ENCODE data around the gene PNMA8B. TPM values are rescaled to one million over a fixed set of nuclear protein-coding genes. Genes with fewer than 3 reads are reported as not detected.

Gene PNMA8B
- total RNA-seq, 2 experiments from 2014 or later = 0.14 to 0.19 TPM

GRCh38 chr19:46454244-46454643 is 41.4 kb downstream of the PNMA8B start:
- CTCF ChIA-PET = no interaction called here
- POLR2A ChIA-PET = no interaction called here
- H3K36me3 Mint-ChIP-seq (ENCODE audit: low read depth) = no peaks in the 10 kb centered on the region

GRCh38 chr19:46453661-46454060 is 42.0 kb downstream of the PNMA8B start:
- ChIA-PET POLR2A (no interaction called here), CTCF (no interaction called here)
- DNase-seq (no peak), ATAC-seq (ENCODE audit: poor library complexity) (no peak)
- TF ChIP-seq CTCF (IDR thresholded peaks at IDR 0.05) = no peak
- H3K36me3 Mint-ChIP-seq (ENCODE audit: low read depth) = no peaks in the 10 kb centered on the region
- no peaks in the 10 kb centered on the region for H3K4me1 ChIP-seq (ENCODE audit: insufficient read depth, low read length)
- H3K27me3 ChIP-seq (ENCODE audit: control insufficient read depth in 1 of 2, insufficient read depth in 2 of 2, low read length in 2 of 2) = no peaks in the 10 kb centered on the region
- H3K9me3 Mint-ChIP-seq = peaks cover 7% of the 10 kb centered on the region
- H3K4me3 ChIP-seq (ENCODE audit: low read length) = no peak overlapping the region
- no peak overlapping the region for H3K27ac ChIP-seq (ENCODE audit: low read depth in 1 of 2, low read length in 2 of 2)
- intact Hi-C loops (cut with DNase I, micrococcal nuclease) = no loop called here
- H3K36me3 ChIP-seq (ENCODE audit: insufficient read depth, low read length) = no peaks in the 10 kb centered on the region
- peaks cover 5 to 7% of the 10 kb centered on the region in 2 experiments for H3K9me3 ChIP-seq (ENCODE audit: control insufficient read depth in 1 of 2, insufficient read depth in 1 of 2, low read length in 2 of 2)
- H3K4me1 Mint-ChIP-seq (ENCODE audit: low read depth) = no peaks in the 10 kb centered on the region
- H3K4me3 Mint-ChIP-seq = no peak overlapping the region
- H3K27ac Mint-ChIP-seq = no peak overlapping the region
- H3K27me3 Mint-ChIP-seq = peaks cover 51% of the 10 kb centered on the region

More at GRCh38 chr19:46454244-46454643, 41.4 kb downstream of the PNMA8B start:
- H3K27ac ChIP-seq (ENCODE audit: low read depth in 1 of 2, low read length in 2 of 2) = no peak overlapping the region
- TF ChIP-seq CTCF (IDR thresholded peaks at IDR 0.05) = no peak
- H3K4me1 Mint-ChIP-seq (ENCODE audit: low read depth) = no peaks in the 10 kb centered on the region
- H3K27me3 Mint-ChIP-seq = peaks cover 56% of the 10 kb centered on the region
- H3K27me3 ChIP-seq (ENCODE audit: control insufficient read depth in 1 of 2, insufficient read depth in 2 of 2, low read length in 2 of 2) = no peaks in the 10 kb centered on the region
- intact Hi-C loops (cut with DNase I, micrococcal nuclease) = no loop called here
- no peak overlapping the region for H3K4me3 ChIP-seq (ENCODE audit: low read length)
- H3K27ac Mint-ChIP-seq = no peak overlapping the region
- H3K4me1 ChIP-seq (ENCODE audit: insufficient read depth, low read length) = no peaks in the 10 kb centered on the region
- no peak for DNase-seq
- H3K36me3 ChIP-seq (ENCODE audit: insufficient read depth, low read length) = no peaks in the 10 kb centered on the region
- no peak for ATAC-seq (ENCODE audit: poor library complexity)
- peaks cover 5 to 6% of the 10 kb centered on the region in 2 experiments for H3K9me3 ChIP-seq (ENCODE audit: control insufficient read depth in 1 of 2, insufficient read depth in 1 of 2, low read length in 2 of 2)
- peaks cover 6% of the 10 kb centered on the region for H3K9me3 Mint-ChIP-seq
- no peak overlapping the region for H3K4me3 Mint-ChIP-seq

- Histone ChIP-seq H3K9me3 (ENCODE audit: control insufficient read depth in 1 of 2, insufficient read depth in 1 of 2, low read length in 2 of 2) (peaks cover 5 to 7% of the 10 kb centered on the region in 2 experiments), H3K27ac (ENCODE audit: low read depth in 1 of 2, low read length in 2 of 2) (no peak overlapping the region), H3K4me1 (ENCODE audit: insufficient read depth, low read length) (no peaks in the 10 kb centered on the region), H3K4me3 (ENCODE audit: low read length) (no peak overlapping the region), H3K36me3 (ENCODE audit: insufficient read depth, low read length) (no peaks in the 10 kb centered on the region), H3K27me3 (ENCODE audit: control insufficient read depth in 1 of 2, insufficient read depth in 2 of 2, low read length in 2 of 2) (no peaks in the 10 kb centered on the region)
- no peaks in the 10 kb centered on the region for H3K36me3 Mint-ChIP-seq (ENCODE audit: low read depth)
- peaks cover 47% of the 10 kb centered on the region for H3K27me3 Mint-ChIP-seq
- no peak for ATAC-seq (ENCODE audit: poor library complexity)
- H3K4me1 Mint-ChIP-seq (ENCODE audit: low read depth) = no peaks in the 10 kb centered on the region
- no peak overlapping the region for H3K27ac Mint-ChIP-seq
- ChIA-PET CTCF (no interaction called here), POLR2A (no interaction called here)
- intact Hi-C loops (cut with DNase I, micrococcal nuclease) = no loop called here
- H3K4me3 Mint-ChIP-seq = no peak overlapping the region
- TF ChIP-seq CTCF (IDR thresholded peaks at IDR 0.05) = no peak
- H3K9me3 Mint-ChIP-seq = peaks cover 7% of the 10 kb centered on the region
- no peak for DNase-seq
Measured at GRCh38 chr19:46452186-46452585, 43.5 kb downstream of the PNMA8B start.

Data from CD4-positive, alpha-beta T cell (primary cell).